Upper lobe of left lung (tissue), 6 donors: Measurements from ENCODE around the gene PIWIL4. TPM values are rescaled to one million over a fixed set of nuclear protein-coding genes. Genes with fewer than 3 reads are reported as not detected.

ENCODE experiments used
- ATAC-seq, 2 donors: fragments of 200-7000 bp; cut with Tn5 transposase; one replicate each; pipeline ENCODE4 v1.9.1; 2022; ENCODE audit warnings: mild to moderate bottlenecking in 2 of 2, moderate library complexity in 2 of 2; ENCODE audit not compliant: low FRiP score in 2 of 2
- DNase-seq, 2 donors: peaks; one replicate each; pipeline ENCODE4 v3.0.0-alpha.2; 2019 to 2020
- H3K27ac ChIP-seq, 4 donors: fragments of 200-600 bp; sonication (generic); one replicate each; pipeline ENCODE4 v1.5.1; 2016 to 2019
- H3K27me3 ChIP-seq, 4 donors: fragments of 200-600 bp; sonication (generic); one replicate each; pipeline ENCODE4 v1.5.1; 2017 to 2019
- H3K36me3 ChIP-seq, 4 donors: fragments of 200-600 bp; sonication (generic); one replicate each; pipeline ENCODE4 v1.5.1; 2016 to 2019
- H3K4me1 ChIP-seq, 4 donors: fragments of 200-600 bp; sonication (generic); one replicate each; pipeline ENCODE4 v1.5.1; 2018 to 2019
- H3K4me3 ChIP-seq, 4 donors: fragments of 200-600 bp; sonication (generic); one replicate each; pipeline ENCODE4 v1.5.1; 2017 to 2019; ENCODE audit warnings: mild to moderate bottlenecking in 2 of 4, moderate library complexity in 1 of 4
- H3K9me3 ChIP-seq, 4 donors: fragments of 200-600 bp; sonication (generic); one replicate each; pipeline ENCODE4 v1.5.1; 2018 to 2019
- EP300 ChIP-seq, 4 donors: sonication (generic); formaldehyde crosslinking; IDR thresholded peaks; one replicate each; pipeline ENCODE4 v1.5.1; 2017; ENCODE audit warnings: antibody characterized with exemption in 4 of 4, control low read depth in 2 of 4
- POLR2A ChIP-seq, 4 donors: fragments of 450-650 bp; IDR thresholded peaks; one replicate each; pipeline ENCODE4 v1.5.1; 2016 to 2017; ENCODE audit warnings: antibody characterized with exemption in 4 of 4, mild to moderate bottlenecking in 2 of 4
- POLR2AphosphoS5 ChIP-seq, 2 donors: sonication (generic); formaldehyde crosslinking; IDR thresholded peaks; one replicate each; pipeline ENCODE4 v1.5.1; 2017; ENCODE audit warnings: antibody characterized with exemption in 2 of 2
- WGBS, 2 donors: methylation state at CpG; one replicate each; pipeline ENCODE4 v1.1.5; 2017 to 2018; 5-methylcytosine and 5-hydroxymethylcytosine counted together
- total RNA-seq, 6 donors: library from RNA; depleted of rRNA in 4 of 6; stranded (reverse); fragments of >200 nt in 4 of 6; gene quantifications; one replicate each; pipeline versions ENCODE4 v1.1.0 to v1.2.1, GENCODE V29; 2016 to 2021
- TF ChIP-seq, protein P1 (sequence below), 6 experiments: fragments of 450-650 bp in 4 of 6; fragments of 200-600 bp in 2 of 6; sonication (generic) in 2 of 6; IDR thresholded peaks; one replicate each; pipeline ENCODE4 v1.5.1; 2016 to 2019; ENCODE audit warnings: antibody characterized with exemption in 6 of 6
- donor health status: DM: no; HTN: no; CAD: no; lungs with moderate emphysema.
- donor health status: DM: no; HTN: yes; CAD: no; lungs with severe emphysema.

PIWIL4 gene
- total RNA-seq, 6 donors from 2014 or later: 1.5 to 9.4 (median 4.8) TPM

DNA sequence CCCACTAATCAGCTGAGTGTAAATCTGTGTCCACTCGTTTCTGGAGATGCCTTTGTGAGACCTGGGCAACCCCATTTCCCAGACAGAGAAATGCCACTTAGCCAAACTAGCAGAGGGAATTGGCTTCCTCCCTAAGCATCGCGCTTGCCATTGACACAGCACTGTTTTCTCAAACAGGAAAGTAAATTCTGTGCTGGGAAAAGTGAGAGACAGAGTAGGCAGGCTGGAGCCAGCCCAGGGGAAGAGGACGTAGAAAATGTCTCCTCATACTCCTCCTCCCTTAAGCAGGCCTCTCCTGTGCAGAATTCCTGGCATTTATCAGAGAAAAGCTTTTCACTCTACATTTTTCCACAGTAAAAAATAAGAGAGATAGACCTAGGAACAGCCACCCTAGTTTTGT lies 101.9 kb downstream of the PIWIL4 start:
- TF ChIP-seq EP300 (IDR thresholded peaks at IDR 0.05) (no peak), POLR2A (IDR thresholded peaks at IDR 0.05) (no peak), POLR2AphosphoS5 (IDR thresholded peaks at IDR 0.05) (no peak)
- TF ChIP-seq, protein P1, sequence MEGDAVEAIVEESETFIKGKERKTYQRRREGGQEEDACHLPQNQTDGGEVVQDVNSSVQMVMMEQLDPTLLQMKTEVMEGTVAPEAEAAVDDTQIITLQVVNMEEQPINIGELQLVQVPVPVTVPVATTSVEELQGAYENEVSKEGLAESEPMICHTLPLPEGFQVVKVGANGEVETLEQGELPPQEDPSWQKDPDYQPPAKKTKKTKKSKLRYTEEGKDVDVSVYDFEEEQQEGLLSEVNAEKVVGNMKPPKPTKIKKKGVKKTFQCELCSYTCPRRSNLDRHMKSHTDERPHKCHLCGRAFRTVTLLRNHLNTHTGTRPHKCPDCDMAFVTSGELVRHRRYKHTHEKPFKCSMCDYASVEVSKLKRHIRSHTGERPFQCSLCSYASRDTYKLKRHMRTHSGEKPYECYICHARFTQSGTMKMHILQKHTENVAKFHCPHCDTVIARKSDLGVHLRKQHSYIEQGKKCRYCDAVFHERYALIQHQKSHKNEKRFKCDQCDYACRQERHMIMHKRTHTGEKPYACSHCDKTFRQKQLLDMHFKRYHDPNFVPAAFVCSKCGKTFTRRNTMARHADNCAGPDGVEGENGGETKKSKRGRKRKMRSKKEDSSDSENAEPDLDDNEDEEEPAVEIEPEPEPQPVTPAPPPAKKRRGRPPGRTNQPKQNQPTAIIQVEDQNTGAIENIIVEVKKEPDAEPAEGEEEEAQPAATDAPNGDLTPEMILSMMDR (IDR thresholded peaks at IDR 0.05): no peak
- Histone ChIP-seq H3K4me1 (no peaks in the 10 kb centered on the region), H3K27me3 (no peaks in the 10 kb centered on the region), H3K9me3 (no peaks in the 10 kb centered on the region), H3K27ac (no peak overlapping the region), H3K4me3 (no peak overlapping the region), H3K36me3 (no peaks in the 10 kb centered on the region)
- DNase-seq: no peak
- ATAC-seq: no peak
- 65 to 68% methylated on average over 4 of the region's 4 CpGs for WGBS, 2 donors

Other genes with a start within 250 kb of the PIWIL4 start
- gene GPR83, start 165.9 kb upstream of the PIWIL4 start, total RNA-seq: under 1 TPM in 4 of 6 donors, not detected in 2; under 0.01 to 0.78 (median 0.25) TPM
- 10 to 100 TPM in 5 of 6 donors, 1 to 10 TPM in 1; 6.7 to 24.7 (median 16.3) TPM for gene MRE11, start 73.5 kb upstream of the PIWIL4 start, total RNA-seq
- 10 to 100 TPM in 5 of 6 donors, 1 to 10 TPM in 1; 9.5 to 42.7 (median 18.4) TPM for gene ANKRD49, start 73.4 kb upstream of the PIWIL4 start, total RNA-seq
- gene C11orf97, start 54.9 kb upstream of the PIWIL4 start, total RNA-seq: 10 to 100 TPM in 2 of 6 donors, 1 to 10 TPM in 2, under 1 TPM in 1, not detected in 1; 0.31 to 14.7 (median 4.1) TPM
- gene FUT4, start 23.4 kb upstream of the PIWIL4 start, total RNA-seq: 1 to 10 TPM; 5.0 to 9.4 (median 7.0) TPM
- gene AMOTL1, start 201.0 kb downstream of the PIWIL4 start, total RNA-seq: 10 to 100 TPM; 30.4 to 54.7 (median 46.1) TPM